ENCODE data around the gene ADISSP. TPM values are rescaled to one million over a fixed set of nuclear protein-coding genes. Genes with fewer than 3 reads are reported as not detected.
A peak's percentile ranks its signal among the peaks of the same experiment; 100 is the strongest.

ADISSP gene
- total and polyA plus RNA-seq, 2 of the 13 experiments (the other 11 are each of a cell fraction or from before 2014, with no cell fraction given): 38.3 to 90.6 TPM

- TF ChIP-seq AGO1 (IDR thresholded peaks at IDR 0.05; ENCODE audit: low read depth, low read length, poor library complexity, severe bottlenecking): peak; percentile 30
- TF ChIP-seq CCAR2 (optimal IDR thresholded peaks at IDR 0.05; ENCODE audit: low read depth, low read length): no peak
- peak; percentile 96 for TF ChIP-seq ZNF343 (CRISPR knock-in tag; IDR thresholded peaks at IDR 0.05)
- no peak for TF ChIP-seq NFAT5 (CRISPR knock-in tag; IDR thresholded peaks at IDR 0.05)
- TF ChIP-seq ZFP37 (CRISPR knock-in tag; IDR thresholded peaks at IDR 0.05; ENCODE audit: borderline replicate concordance): no peak
- TF ChIP-seq ZNF652 (CRISPR knock-in tag; IDR thresholded peaks at IDR 0.05; ENCODE audit: borderline replicate concordance, low read depth): no peak
- no peak for TF ChIP-seq YEATS2 (CRISPR knock-in tag; IDR thresholded peaks at IDR 0.05; ENCODE audit: borderline replicate concordance)
- TF ChIP-seq NR2F2 (IDR thresholded peaks at IDR 0.05; ENCODE audit: borderline replicate concordance, low read depth): peak; percentile 39; the same call in 1 of the 2 replicates
- TF ChIP-seq REXO4 (CRISPR knock-in tag; IDR thresholded peaks at IDR 0.05; ENCODE audit: borderline replicate concordance): no peak
- peak; percentile 71 for TF ChIP-seq MED1 (CRISPR knock-in tag; IDR thresholded peaks at IDR 0.05)
- TF ChIP-seq ZNF577 (CRISPR knock-in tag; IDR thresholded peaks at IDR 0.05; ENCODE audit: borderline replicate concordance, low read depth): no peak
- TF ChIP-seq ZNF382 (CRISPR knock-in tag; IDR thresholded peaks at IDR 0.05; ENCODE audit: borderline replicate concordance): no peak
- TF ChIP-seq TEAD2 (CRISPR knock-in tag; IDR thresholded peaks at IDR 0.05): no peak
- TF ChIP-seq SP1 (IDR thresholded peaks at IDR 0.05): no peak
- peak; percentile 85 for TF ChIP-seq SP1 (CRISPR knock-in tag; IDR thresholded peaks at IDR 0.05)
- TF ChIP-seq LBX2 (CRISPR knock-in tag; IDR thresholded peaks at IDR 0.05; ENCODE audit: borderline replicate concordance): no peak
- TF ChIP-seq ZNF724P (CRISPR knock-in tag; IDR thresholded peaks at IDR 0.05; ENCODE audit: borderline replicate concordance): no peak
- TF ChIP-seq NR0B2 (CRISPR knock-in tag; IDR thresholded peaks at IDR 0.05): 0 out of 2 replicates have a peak, but pooled peaks have one; percentile 29
- TF ChIP-seq DRAP1 (CRISPR knock-in tag; IDR thresholded peaks at IDR 0.05): 0 out of 2 replicates have a peak, but pooled peaks have one; percentile 5
- TF ChIP-seq ZNF768 (CRISPR knock-in tag; IDR thresholded peaks at IDR 0.05): peak; percentile 59; the same call in 1 of the 2 replicates
- no peak for TF ChIP-seq ZNF430 (CRISPR knock-in tag; IDR thresholded peaks at IDR 0.05)
- no peak for TF ChIP-seq ZNF232 (CRISPR knock-in tag; IDR thresholded peaks at IDR 0.05; ENCODE audit: borderline replicate concordance)
- TF ChIP-seq ZNF280B (CRISPR knock-in tag; IDR thresholded peaks at IDR 0.05; ENCODE audit: borderline replicate concordance): no peak
Measured at GRCh38 chr20:3786665-3787323, 19.2 kb upstream of the ADISSP start, which contains the start of gene CENPB (continued).

Measured in HepG2 (cell line).